Measurements from ENCODE around the gene GRHL3.
A peak's percentile ranks its signal among the peaks of the same experiment; 100 is the strongest.
"Not testable (repeated sequence)": the region's sequence is repeated elsewhere in the genome, so short reads cannot be mapped to it uniquely, and the experiment has no call there.

Gene GRHL3

GRCh38 chr1:24319312-24319863 lies at the start of gene GRHL3:
GRHL3 (plus strand) TSS chr1:24319357; CDS start chr1:24319552, 195 bp downstream.
- TF ChIP-seq CTCF (IDR thresholded peaks at IDR 0.05; ENCODE audit: low read depth, low read length, missing control alignments), result no peak
- peak within 1 kb of the TSS; percentile 31 for H3K4me3 ChIP-seq (ENCODE audit: low read depth, low read length)

GRCh38 chr1:24274203-24275103 lies 44.7 kb upstream of the GRHL3 start:
- H3K4me3 ChIP-seq (ENCODE audit: low read depth, low read length); DNase-seq (ENCODE audit: low read depth): not testable (repeated sequence)

More at GRCh38 chr1:24319312-24319863, at the start of gene GRHL3:
- DNase-seq (ENCODE audit: low read depth), result no peak
- in situ Hi-C loops (cut with HindIII; ENCODE audit: low sequenced_read_pairs), result no loop called here

DNA sequence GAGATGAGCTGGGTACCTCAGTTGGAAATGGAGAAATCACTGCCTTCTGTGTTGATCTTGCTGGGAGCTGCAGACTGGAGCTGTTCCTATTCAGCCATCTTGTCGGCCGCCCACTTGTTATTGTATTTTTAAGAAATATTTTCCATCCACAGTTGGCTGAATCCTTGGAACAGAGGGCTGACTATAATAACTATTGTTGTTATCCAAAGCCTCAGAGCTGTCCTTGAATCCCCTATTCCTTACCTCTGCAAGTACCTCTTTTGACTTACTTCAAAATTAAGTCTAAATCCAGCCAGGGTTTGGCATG lies 44.1 kb upstream of the GRHL3 start:
- in situ Hi-C loops (cut with HindIII; ENCODE audit: low sequenced_read_pairs), result no loop called here
- no peak overlapping the region for H3K4me3 ChIP-seq (ENCODE audit: low read depth, low read length)
- TF ChIP-seq CTCF (IDR thresholded peaks at IDR 0.05; ENCODE audit: low read depth, low read length, missing control alignments), result no peak
- DNase-seq (ENCODE audit: low read depth), result no peak

More at GRCh38 chr1:24274203-24275103, 44.7 kb upstream of the GRHL3 start:
- in situ Hi-C loops (cut with HindIII; ENCODE audit: low sequenced_read_pairs), result not testable (repeated sequence)

DNA sequence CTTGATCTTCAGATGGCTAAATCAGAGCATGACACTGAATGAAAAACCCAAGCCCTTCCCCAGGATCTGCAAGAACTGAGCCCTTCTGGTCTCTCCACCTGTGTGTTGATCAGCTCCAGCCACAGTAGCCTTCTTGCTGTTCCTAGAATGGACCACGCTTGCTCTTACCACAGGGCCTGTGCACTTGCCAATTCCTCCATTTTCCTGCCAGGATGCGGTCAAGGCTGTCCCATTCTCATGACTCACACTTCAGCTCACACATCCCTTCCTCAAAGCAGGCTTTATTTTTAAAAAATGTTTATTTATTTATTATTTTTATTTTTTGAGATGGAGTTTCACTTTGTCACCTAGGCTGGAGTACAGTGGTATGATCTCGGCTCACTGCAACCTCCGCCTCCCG lies 43.6 kb upstream of the GRHL3 start:
- no peak overlapping the region for H3K4me3 ChIP-seq (ENCODE audit: low read depth, low read length)
- in situ Hi-C loops (cut with HindIII; ENCODE audit: low sequenced_read_pairs), result no loop called here
- peak; percentile 78 for DNase-seq (ENCODE audit: low read depth)
- no peak for TF ChIP-seq CTCF (IDR thresholded peaks at IDR 0.05; ENCODE audit: low read depth, low read length, missing control alignments)

DNA sequence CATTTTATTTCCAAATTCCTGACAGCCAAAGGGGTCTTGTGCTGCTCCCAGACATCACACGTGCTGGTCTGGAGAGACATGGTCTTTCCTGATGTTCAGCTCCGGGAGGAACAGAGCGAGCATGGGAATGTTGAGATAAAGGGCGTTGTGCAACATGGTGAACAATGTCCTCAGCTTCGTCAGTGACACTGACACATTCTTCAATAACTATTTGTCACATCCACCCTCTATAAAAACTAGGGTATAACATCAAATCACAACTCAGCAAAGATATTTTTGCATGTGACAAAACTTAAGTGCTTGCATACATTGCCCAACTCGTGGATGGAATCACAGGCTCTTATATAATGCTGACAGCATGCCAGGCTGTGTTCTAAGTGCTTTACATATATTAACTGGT lies 42.4 kb upstream of the GRHL3 start:
- no peak for TF ChIP-seq CTCF (IDR thresholded peaks at IDR 0.05; ENCODE audit: low read depth, low read length, missing control alignments)
- DNase-seq (ENCODE audit: low read depth), result no peak
- H3K4me3 ChIP-seq (ENCODE audit: low read depth, low read length), result no peak overlapping the region
- in situ Hi-C loops (cut with HindIII; ENCODE audit: low sequenced_read_pairs), result no loop called here

DNA sequence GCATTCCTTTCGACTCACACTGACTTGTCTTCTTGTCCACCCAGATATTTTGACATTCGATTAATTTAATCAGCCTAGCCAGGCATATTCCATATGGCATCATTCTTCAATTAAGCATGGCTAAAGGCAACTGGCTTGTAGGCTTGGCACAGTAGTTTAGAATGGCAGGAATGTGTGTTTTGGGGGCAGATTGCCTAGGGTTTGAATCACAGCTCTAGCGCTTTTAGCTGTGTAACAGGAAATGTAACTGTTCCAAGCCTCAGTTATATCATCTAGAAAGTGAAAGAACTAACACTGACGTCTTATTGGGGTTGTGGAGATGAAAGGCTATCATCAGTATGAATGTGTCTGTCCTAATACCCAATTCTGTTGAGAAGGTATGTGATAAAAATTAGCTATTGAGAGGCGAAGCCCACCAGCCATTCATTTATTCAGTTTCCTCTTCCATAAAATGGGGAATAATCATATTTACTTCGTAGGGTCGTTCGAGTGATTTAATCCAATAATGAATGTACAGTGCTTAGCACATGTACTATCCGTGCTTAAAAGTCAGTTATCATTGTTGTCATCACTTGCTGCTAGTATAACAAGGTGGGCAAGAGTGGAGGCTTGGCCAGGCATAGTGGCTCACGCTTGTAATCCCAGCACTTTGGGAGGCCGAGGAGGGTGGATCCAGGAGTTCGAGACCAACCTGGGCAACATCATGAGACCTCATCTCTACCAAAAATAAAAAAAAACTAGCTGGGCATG lies 41.6 kb upstream of the GRHL3 start:
- H3K4me3 ChIP-seq (ENCODE audit: low read depth, low read length), result no peak overlapping the region
- no peak for TF ChIP-seq CTCF (IDR thresholded peaks at IDR 0.05; ENCODE audit: low read depth, low read length, missing control alignments)
- in situ Hi-C loops (cut with HindIII; ENCODE audit: low sequenced_read_pairs), result no loop called here
- DNase-seq (ENCODE audit: low read depth), result peak; percentile 86
